PC-9 (cell line): ENCODE results near the gene ASIC3. TPM values are rescaled to one million over a fixed set of nuclear protein-coding genes. Genes with fewer than 3 reads are reported as not detected.

ENCODE experiments used
- BruUV-seq: library from RNA; stranded (reverse); fragments of 400-500 nt; replicated peaks from 2 replicates; lab custom pipeline; 2021; lab: Mats Ljungman, UMichigan
- CTCF ChIA-PET: fragments of 300-600 bp; sonication (Branson Sonifier 250); formaldehyde crosslinking; loops from one replicate; lab custom pipeline; 2022; ENCODE audit warnings: antibody characterized with exemption; lab: Charles Lee
- POLR2A ChIA-PET: fragments of 300-600 bp; sonication (Branson Sonifier 250); formaldehyde crosslinking; loops from one replicate; lab custom pipeline; 2022; ENCODE audit warnings: antibody characterized with exemption; ENCODE audit not compliant: unreplicated experiment; lab: Charles Lee
- DNase-seq, 2 experiments: peaks; one replicate each; pipeline versions ENCODE4 v3.0.0 to v3.0.0-alpha.2; 2015 to 2022; ENCODE audit warnings: mixed read lengths in 1 of 2
- H2AFZ ChIP-seq: fragments of 200-600 bp; sonication (generic); 2 replicates; pipeline ENCODE4 v1.8.1; 2017; ENCODE audit warnings: antibody characterized with exemption
- H3F3A ChIP-seq: fragments of 200-600 bp; sonication (generic); 2 replicates; pipeline ENCODE4 v1.8.1; 2017; ENCODE audit warnings: antibody characterized with exemption, mild to moderate bottlenecking, low read depth; ENCODE audit not compliant: insufficient read depth
- H3K27ac ChIP-seq: fragments of 200-600 bp; sonication (generic); 2 replicates; pipeline ENCODE4 v1.6.1; 2016; ENCODE audit warnings: mixed run types
- H3K27me3 ChIP-seq: fragments of 200-600 bp; sonication (generic); 2 replicates; pipeline ENCODE4 v1.6.1; 2016; ENCODE audit warnings: low read depth, mixed run types; ENCODE audit not compliant: insufficient read depth
- H3K36me3 ChIP-seq: fragments of 200-600 bp; sonication (generic); 2 replicates; pipeline ENCODE4 v1.6.1; 2016; ENCODE audit warnings: low read depth, mixed run types
- H3K4me1 ChIP-seq: fragments of 200-600 bp; sonication (generic); replicated peaks from 2 replicates; pipeline ENCODE4 v1.6.1; 2016; ENCODE audit warnings: mixed run types; ENCODE audit not compliant: insufficient read depth
- H3K4me2 ChIP-seq: fragments of 200-600 bp; sonication (generic); 2 replicates; pipeline ENCODE4 v1.6.1; 2017; ENCODE audit warnings: mixed run types
- H3K4me3 ChIP-seq: fragments of 200-600 bp; sonication (generic); 2 replicates; pipeline ENCODE4 v1.6.1; 2016; ENCODE audit warnings: mixed run types
- H3K79me2 ChIP-seq: fragments of 200-600 bp; sonication (generic); 2 replicates; pipeline ENCODE4 v1.6.1; 2017; ENCODE audit warnings: low read depth, mixed run types
- H3K9me2 ChIP-seq: fragments of 200-600 bp; sonication (generic); 2 replicates; pipeline ENCODE4 v1.8.1; 2017; ENCODE audit warnings: mild to moderate bottlenecking; ENCODE audit not compliant: insufficient read depth
- H3K9me3 ChIP-seq: fragments of 200-600 bp; sonication (generic); 2 replicates; pipeline ENCODE4 v1.8.1; 2016; ENCODE audit warnings: low read depth; ENCODE audit not compliant: insufficient read depth
- H4K20me1 ChIP-seq: fragments of 200-600 bp; sonication (generic); 2 replicates; pipeline ENCODE4 v1.8.1; 2017; ENCODE audit not compliant: insufficient read depth
- EZH2 ChIP-seq: fragments of 200-600 bp; sonication (generic); IDR thresholded peaks from 2 replicates; pipeline ENCODE4 v1.8.0; 2017; ENCODE audit warnings: antibody characterized with exemption, low read depth
- intact Hi-C: fragments of 100-400 bp; cut with micrococcal nuclease; formaldehyde crosslinking; loops from one replicate; pipeline ENCODE4 v1.10.0; 2022; ENCODE audit not compliant: unreplicated experiment
- total RNA-seq: library from RNA; stranded (reverse); gene quantifications from 2 replicates; pipeline ENCODE4 v1.2.3, GENCODE V29; 2021
- TF ChIP-seq, protein P1 (sequence below): fragments of 200-600 bp; sonication (generic); conservative IDR thresholded peaks from 2 replicates; pipeline ENCODE4 v1.6.1; 2017; ENCODE audit warnings: mixed run types, antibody characterized with exemption, mild to moderate bottlenecking, moderate library complexity

The ASIC3 gene
- total RNA-seq, 1 experiment from 2014 or later = 10.5 TPM

- CTCF ChIA-PET = no interaction called here
- no TSS peak for BruUV-seq
Measured at GRCh38 chr7:151064454-151064853, 16.1 kb downstream of the ASIC3 start.

DNA sequence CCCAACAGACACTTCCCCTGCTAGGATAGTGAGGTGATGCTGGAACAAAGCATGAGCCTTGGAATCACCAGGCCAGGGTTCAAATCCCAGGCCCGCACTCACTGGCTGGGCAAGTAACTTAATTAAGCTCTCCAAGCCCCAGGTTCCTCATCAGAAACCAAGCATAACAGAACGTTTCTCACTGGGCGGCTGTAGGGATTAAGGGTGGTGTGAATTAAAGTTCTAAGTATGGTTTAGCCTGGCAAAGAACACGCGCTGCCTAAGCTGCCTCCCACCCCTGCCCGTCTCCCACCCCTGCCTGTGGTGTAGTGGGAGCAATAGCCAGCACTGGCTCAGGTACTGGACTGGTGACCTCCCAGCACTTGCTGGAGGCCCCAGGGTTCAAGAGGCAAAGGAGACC, 16.7 kb downstream of the ASIC3 start:
- ChIA-PET POLR2A (no interaction called here), CTCF (no interaction called here)
- no peaks in the 10 kb centered on the region for H3K9me3 ChIP-seq
- H3K9me2 ChIP-seq = no peaks in the 10 kb centered on the region
- no peak for DNase-seq
- H3K4me2 ChIP-seq = no peak overlapping the region
- BruUV-seq = no TSS peak
- H3K4me1 ChIP-seq = peaks cover 36% of the 10 kb centered on the region
- H3K27ac ChIP-seq = no peak overlapping the region
- intact Hi-C loops = no loop called here
- H2AFZ ChIP-seq = no peak overlapping the region
- TF ChIP-seq EZH2 = no peak
- TF ChIP-seq, protein P1, sequence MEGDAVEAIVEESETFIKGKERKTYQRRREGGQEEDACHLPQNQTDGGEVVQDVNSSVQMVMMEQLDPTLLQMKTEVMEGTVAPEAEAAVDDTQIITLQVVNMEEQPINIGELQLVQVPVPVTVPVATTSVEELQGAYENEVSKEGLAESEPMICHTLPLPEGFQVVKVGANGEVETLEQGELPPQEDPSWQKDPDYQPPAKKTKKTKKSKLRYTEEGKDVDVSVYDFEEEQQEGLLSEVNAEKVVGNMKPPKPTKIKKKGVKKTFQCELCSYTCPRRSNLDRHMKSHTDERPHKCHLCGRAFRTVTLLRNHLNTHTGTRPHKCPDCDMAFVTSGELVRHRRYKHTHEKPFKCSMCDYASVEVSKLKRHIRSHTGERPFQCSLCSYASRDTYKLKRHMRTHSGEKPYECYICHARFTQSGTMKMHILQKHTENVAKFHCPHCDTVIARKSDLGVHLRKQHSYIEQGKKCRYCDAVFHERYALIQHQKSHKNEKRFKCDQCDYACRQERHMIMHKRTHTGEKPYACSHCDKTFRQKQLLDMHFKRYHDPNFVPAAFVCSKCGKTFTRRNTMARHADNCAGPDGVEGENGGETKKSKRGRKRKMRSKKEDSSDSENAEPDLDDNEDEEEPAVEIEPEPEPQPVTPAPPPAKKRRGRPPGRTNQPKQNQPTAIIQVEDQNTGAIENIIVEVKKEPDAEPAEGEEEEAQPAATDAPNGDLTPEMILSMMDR = no peak
- H3K27me3 ChIP-seq = no peaks in the 10 kb centered on the region
- peaks cover 23% of the 10 kb centered on the region for H4K20me1 ChIP-seq
- H3K79me2 ChIP-seq = peaks cover 37% of the 10 kb centered on the region
- H3K4me3 ChIP-seq = no peak overlapping the region
- H3K36me3 ChIP-seq = peaks cover 21% of the 10 kb centered on the region
- peaks cover 28% of the 10 kb centered on the region; the same call in 1 of the 2 replicates for H3F3A ChIP-seq

More at GRCh38 chr7:151064454-151064853, 16.1 kb downstream of the ASIC3 start:
- DNase-seq = no peak
- no peaks in the 10 kb centered on the region for H3K9me2 ChIP-seq
- POLR2A ChIA-PET = no interaction called here
- peaks cover 18% of the 10 kb centered on the region for H3K36me3 ChIP-seq
- intact Hi-C loops = no loop called here
- H4K20me1 ChIP-seq = peaks cover 23% of the 10 kb centered on the region
- no peak for TF ChIP-seq EZH2
- no peaks in the 10 kb centered on the region for H3K9me3 ChIP-seq
- peaks cover 36% of the 10 kb centered on the region for H3K4me1 ChIP-seq
- peaks cover 42% of the 10 kb centered on the region for H3K79me2 ChIP-seq
- no peak overlapping the region for H3K27ac ChIP-seq
- H3F3A ChIP-seq = peaks cover 28% of the 10 kb centered on the region; the same call in 1 of the 2 replicates
- no peak overlapping the region for H3K4me3 ChIP-seq
- no peak overlapping the region for H2AFZ ChIP-seq
- H3K27me3 ChIP-seq = no peaks in the 10 kb centered on the region
- H3K4me2 ChIP-seq = no peak overlapping the region

DNA sequence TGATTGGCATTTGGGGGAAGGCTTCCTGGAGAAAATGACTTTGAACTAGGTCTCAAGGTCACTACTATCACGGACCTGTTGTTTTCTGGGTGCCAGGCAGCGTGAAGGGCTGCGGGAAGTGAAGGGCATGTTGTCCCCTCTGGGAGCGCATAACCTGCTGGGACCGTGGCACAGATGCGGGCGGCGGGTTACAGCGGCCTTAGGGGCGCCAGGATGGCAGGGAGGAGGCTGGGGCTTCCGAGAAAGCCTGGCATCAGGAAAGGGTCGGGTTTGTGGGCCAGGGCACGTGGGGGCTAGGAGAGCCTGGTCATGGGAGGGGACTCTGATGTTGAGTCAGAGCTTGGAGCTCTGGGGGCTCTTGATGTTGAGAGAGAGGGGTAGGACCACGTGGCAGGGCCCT, 17.2 kb downstream of the ASIC3 start:
- POLR2A ChIA-PET = no interaction called here
- H3K9me3 ChIP-seq = no peaks in the 10 kb centered on the region
- peaks cover 32% of the 10 kb centered on the region for H3K79me2 ChIP-seq
- H3K9me2 ChIP-seq = no peaks in the 10 kb centered on the region
- TF ChIP-seq, protein P1 = no peak
- no peak for TF ChIP-seq EZH2
- CTCF ChIA-PET = no interaction called here
- H3K36me3 ChIP-seq = peaks cover 21% of the 10 kb centered on the region
- H3K27ac ChIP-seq = no peak overlapping the region
- H3K4me1 ChIP-seq = peaks cover 33% of the 10 kb centered on the region
- no TSS peak for BruUV-seq
- no peak overlapping the region for H3K4me3 ChIP-seq
- no peak overlapping the region for H3K4me2 ChIP-seq
- H3K27me3 ChIP-seq = no peaks in the 10 kb centered on the region
- H2AFZ ChIP-seq = no peak overlapping the region
- intact Hi-C loops = no loop called here
- H4K20me1 ChIP-seq = peaks cover 23% of the 10 kb centered on the region
- no peak for DNase-seq
- H3F3A ChIP-seq = peaks cover 28% of the 10 kb centered on the region; the same call in 1 of the 2 replicates
